DOHH2 (cell line): ENCODE results near the gene TPBGL.

Experiments
- H3F3A ChIP-seq: fragments of 200-600 bp; sonication (generic), shearing (Covaris generic); 2 replicates; pipeline ENCODE4 v1.6.0; 2016; ENCODE audit warnings: antibody characterized with exemption, mild to moderate bottlenecking; ENCODE audit not compliant: control insufficient read depth, insufficient read depth
- H3K27ac ChIP-seq: fragments of 200-600 bp; sonication (generic); 2 replicates; pipeline ENCODE4 v1.5.1; 2014; ENCODE audit warnings: low read depth, mild to moderate bottlenecking, low read length, moderate library complexity
- H3K27me3 ChIP-seq: fragments of 200-600 bp; sonication (generic); 2 replicates; pipeline ENCODE4 v1.6.1; 2014; ENCODE audit warnings: mild to moderate bottlenecking, low read length, mixed read lengths; ENCODE audit not compliant: control insufficient read depth
- H3K36me3 ChIP-seq: fragments of 200-600 bp; sonication (generic); 2 replicates; pipeline ENCODE4 v1.6.1; 2014; ENCODE audit warnings: mild to moderate bottlenecking, low read length, moderate library complexity, mixed read lengths; ENCODE audit not compliant: control insufficient read depth
- H3K4me1 ChIP-seq: fragments of 200-600 bp; sonication (generic); 2 replicates; pipeline ENCODE4 v1.6.1; 2014; ENCODE audit warnings: mild to moderate bottlenecking, low read length, mixed read lengths; ENCODE audit not compliant: control insufficient read depth
- H3K4me2 ChIP-seq: fragments of 200-600 bp; sonication (generic); 2 replicates; pipeline ENCODE4 v1.6.0; 2014; ENCODE audit warnings: mild to moderate bottlenecking, low read length, moderate library complexity
- H3K4me3 ChIP-seq: fragments of 200-600 bp; sonication (generic); 2 replicates; pipeline ENCODE4 v1.5.1; 2014; ENCODE audit warnings: mild to moderate bottlenecking, low read length, mixed read lengths
- H3K79me2 ChIP-seq: fragments of 200-600 bp; sonication (generic); 2 replicates; pipeline ENCODE4 v1.6.1; 2014; ENCODE audit warnings: mild to moderate bottlenecking, low read length, mixed read lengths; ENCODE audit not compliant: control insufficient read depth
- H3K9me2 ChIP-seq: fragments of 200-600 bp; sonication (generic); replicated peaks from 2 replicates; pipeline ENCODE4 v1.6.1; 2014; ENCODE audit warnings: mild to moderate bottlenecking, low read length, mixed read lengths; ENCODE audit not compliant: control insufficient read depth
- H3K9me3 ChIP-seq: fragments of 200-600 bp; sonication (generic); 2 replicates; pipeline ENCODE4 v1.6.1; 2014; ENCODE audit warnings: antibody characterized with exemption, low read length, mixed read lengths; ENCODE audit not compliant: control insufficient read depth, insufficient read depth
- H4K20me1 ChIP-seq: fragments of 200-600 bp; sonication (generic); 2 replicates; pipeline ENCODE4 v1.6.0; 2014; ENCODE audit warnings: low read depth, mild to moderate bottlenecking, antibody characterized with exemption, low read length, moderate library complexity; ENCODE audit not compliant: control insufficient read depth, insufficient read depth
- CTCF ChIP-seq: fragments of 200-600 bp; sonication (generic); IDR thresholded peaks from one replicate; pipeline ENCODE4 v1.5.1; 2014; ENCODE audit warnings: antibody characterized with exemption, mild to moderate bottlenecking, low read depth, low read length; ENCODE audit not compliant: poor library complexity, severe bottlenecking
- EZH2phosphoT487 ChIP-seq: fragments of 200-600 bp; sonication (generic); IDR thresholded peaks from 2 replicates; pipeline ENCODE4 v1.6.1; 2017; ENCODE audit warnings: borderline replicate concordance, mild to moderate bottlenecking, antibody characterized with exemption, low read length, moderate library complexity, mixed read lengths

Gene TPBGL

DNA sequence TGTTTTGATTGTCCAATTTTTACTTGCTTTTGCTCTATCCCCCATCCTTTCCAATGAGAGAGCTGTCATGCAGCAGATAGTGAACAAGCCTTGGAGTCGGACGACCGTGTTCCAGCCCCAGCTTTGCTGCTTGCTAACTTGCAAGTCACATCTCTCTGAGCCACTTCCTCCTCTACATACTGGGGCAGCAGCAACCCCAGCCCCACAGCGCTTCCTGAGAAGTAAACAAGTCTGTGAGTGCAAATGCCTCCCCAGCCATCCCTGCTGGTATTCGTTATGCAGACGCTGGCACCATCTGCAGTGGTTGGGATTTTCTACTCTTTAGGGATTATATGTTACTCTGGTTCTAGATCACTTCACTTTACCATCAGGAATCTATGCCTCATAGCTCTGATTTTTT lies 35.0 kb downstream of the TPBGL start:
- no peaks in the 10 kb centered on the region for H4K20me1 ChIP-seq
- H3F3A ChIP-seq = no peaks in the 10 kb centered on the region
- no peak overlapping the region for H3K27ac ChIP-seq
- H3K36me3 ChIP-seq = no peaks in the 10 kb centered on the region
- H3K4me2 ChIP-seq = no peak overlapping the region
- no peak overlapping the region for H3K4me3 ChIP-seq
- no peaks in the 10 kb centered on the region for H3K79me2 ChIP-seq
- H3K27me3 ChIP-seq = no peaks in the 10 kb centered on the region
- H3K9me3 ChIP-seq = no peaks in the 10 kb centered on the region
- no peaks in the 10 kb centered on the region for H3K9me2 ChIP-seq
- H3K4me1 ChIP-seq = no peaks in the 10 kb centered on the region
- TF ChIP-seq CTCF (no peak), EZH2phosphoT487 (no peak)

- H3K4me1 ChIP-seq = no peaks in the 10 kb centered on the region
- TF ChIP-seq CTCF (no peak), EZH2phosphoT487 (no peak)
- no peaks in the 10 kb centered on the region for H3K9me3 ChIP-seq
- H3F3A ChIP-seq = no peaks in the 10 kb centered on the region
- H3K4me2 ChIP-seq = no peak overlapping the region
- H3K27ac ChIP-seq = no peak overlapping the region
- H3K36me3 ChIP-seq = no peaks in the 10 kb centered on the region
- H3K27me3 ChIP-seq = no peaks in the 10 kb centered on the region
- no peaks in the 10 kb centered on the region for H3K9me2 ChIP-seq
- no peaks in the 10 kb centered on the region for H4K20me1 ChIP-seq
- no peak overlapping the region for H3K4me3 ChIP-seq
- H3K79me2 ChIP-seq = no peaks in the 10 kb centered on the region
Measured at GRCh38 chr11:75276186-75276585, 35.6 kb downstream of the TPBGL start.

- Histone ChIP-seq H4K20me1 (no peaks in the 10 kb centered on the region), H3K9me3 (no peaks in the 10 kb centered on the region), H3K36me3 (no peaks in the 10 kb centered on the region), H3K79me2 (no peaks in the 10 kb centered on the region), H3F3A (no peaks in the 10 kb centered on the region), H3K4me1 (no peaks in the 10 kb centered on the region), H3K27ac (no peak overlapping the region), H3K9me2 (no peaks in the 10 kb centered on the region), H3K27me3 (no peaks in the 10 kb centered on the region), H3K4me3 (no peak overlapping the region), H3K4me2 (no peak overlapping the region)
- TF ChIP-seq EZH2phosphoT487 (no peak), CTCF (no peak)
Measured at GRCh38 chr11:75276686-75277085, 36.1 kb downstream of the TPBGL start.

DNA sequence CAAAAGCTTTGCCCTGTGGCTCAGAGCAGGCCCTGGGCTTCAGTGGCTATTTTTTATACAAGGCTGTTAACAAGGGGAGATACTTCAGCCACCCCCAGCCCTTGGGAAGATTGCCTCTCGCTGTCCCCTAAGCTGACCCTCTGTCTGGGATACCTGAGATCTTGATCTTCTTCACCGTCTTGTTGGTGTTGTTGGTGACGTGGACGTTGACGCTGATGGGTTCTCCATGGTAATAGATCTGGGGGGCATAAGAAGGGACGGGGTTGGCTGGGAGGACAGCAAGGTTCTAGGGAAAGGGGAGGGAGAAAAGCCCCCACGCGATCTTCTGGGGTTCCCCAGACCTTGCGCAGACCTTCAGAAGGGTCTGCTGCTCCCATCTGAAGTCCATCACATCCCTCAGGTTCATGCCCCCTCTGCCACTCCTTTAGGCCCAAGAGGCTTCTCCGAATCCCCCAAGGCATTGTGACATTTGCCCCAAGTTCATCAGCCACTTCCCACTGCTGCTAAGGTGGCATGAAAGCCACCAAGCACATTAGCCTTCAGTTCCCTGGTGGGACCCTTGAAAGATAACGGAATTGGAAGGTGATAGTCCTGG lies 36.7 kb downstream of the TPBGL start:
- H3K27ac ChIP-seq = no peak overlapping the region
- H3K4me1 ChIP-seq = no peaks in the 10 kb centered on the region

More for the DNA sequence above, 36.7 kb downstream of the TPBGL start:
- Histone ChIP-seq H3K27me3 (no peaks in the 10 kb centered on the region), H3F3A (no peaks in the 10 kb centered on the region), H3K36me3 (no peaks in the 10 kb centered on the region), H3K79me2 (no peaks in the 10 kb centered on the region), H3K4me3 (no peak overlapping the region), H3K4me2 (no peak overlapping the region), H3K9me2 (no peaks in the 10 kb centered on the region), H4K20me1 (no peaks in the 10 kb centered on the region), H3K9me3 (no peaks in the 10 kb centered on the region)
- TF ChIP-seq EZH2phosphoT487 (no peak), CTCF (no peak)
